Coronary artery (tissue), 2 donors: ENCODE data around the gene BTBD9.

ENCODE experiments used
- DNase-seq: peaks from one replicate; pipeline ENCODE4 v3.0.0-alpha.2; 2017; ENCODE audit warnings: low spot score
- H3K27ac ChIP-seq, 2 donors: fragments of 200-600 bp; sonication (generic); one replicate each; pipeline ENCODE4 v1.5.1; 2016 to 2019
- H3K4me3 ChIP-seq: fragments of 200-600 bp; sonication (generic); 2 replicates; pipeline ENCODE4 v1.5.1; 2016; ENCODE audit warnings: mild to moderate bottlenecking, moderate library complexity
- CTCF ChIP-seq: fragments of 200-600 bp; sonication (generic); IDR thresholded peaks from one replicate; pipeline ENCODE4 v1.5.1; 2019; ENCODE audit warnings: antibody characterized with exemption

Gene BTBD9

GRCh38 chr6:38671885-38672467 lies 32.2 kb upstream of the BTBD9 start:
- no peak for DNase-seq
- TF ChIP-seq CTCF = peak; percentile 54
- no peak overlapping the region for H3K27ac ChIP-seq
- H3K4me3 ChIP-seq = no peak overlapping the region

- TF ChIP-seq CTCF = no peak
- H3K27ac ChIP-seq = no peak overlapping the region
- H3K4me3 ChIP-seq = no peak overlapping the region
- no peak for DNase-seq
Observed at GRCh38 chr6:38658418-38659167, 18.9 kb upstream of the BTBD9 start.

GRCh38 chr6:38656896-38657295 lies 17.2 kb upstream of the BTBD9 start:
- DNase-seq = no peak
- H3K27ac ChIP-seq = no peak overlapping the region
- TF ChIP-seq CTCF = no peak
- H3K4me3 ChIP-seq = no peak overlapping the region

- Histone ChIP-seq H3K27ac (no peak overlapping the region), H3K4me3 (no peak overlapping the region)
- DNase-seq = no peak
- no peak for TF ChIP-seq CTCF
Observed at GRCh38 chr6:38654263-38654662, 14.5 kb upstream of the BTBD9 start.

- no peak for TF ChIP-seq CTCF
- H3K27ac ChIP-seq = no peak overlapping the region
- DNase-seq = no peak
- H3K4me3 ChIP-seq = no peak overlapping the region
Observed at GRCh38 chr6:38651121-38651784, 11.5 kb upstream of the BTBD9 start.

- no peak for DNase-seq
- Histone ChIP-seq H3K27ac (no peak overlapping the region), H3K4me3 (no peak overlapping the region)
- no peak for TF ChIP-seq CTCF
Observed at GRCh38 chr6:38650207-38650752, 10.6 kb upstream of the BTBD9 start.
